ENCODE data around the gene PGM2L1. TPM values are rescaled to one million over a fixed set of nuclear protein-coding genes. Genes with fewer than 3 reads are reported as not detected.

Gene PGM2L1
- total RNA-seq (2016; rRNA removed; fragmentation: Illumina TruSeq; extraction: Trizol) (1.2 and 2.1 TPM in 2 replicates), polyA plus RNA-seq (2011; rRNA removed) (0.57 and 0.63 TPM in 2 replicates), polyA minus RNA-seq (2011; rRNA and poly(A)+ RNA removed; ENCODE audit: low replicate concordance) (1.3 and 2.3 TPM in 2 replicates), Bru-seq, nascent RNA (percentile 39 among the genes with signal in this experiment), BruChase-seq, experiment 1, labeled RNA remaining after a 6-hour chase (percentile 48 among the genes with signal in this experiment), BruChase-seq, experiment 2, labeled RNA remaining after a 2-hour chase (percentile 40 among the genes with signal in this experiment)
- 0.09 and 0.30 TPM in 2 replicates for total RNA-seq (2016; cell fraction: cytosol; rRNA removed; fragmentation: Illumina TruSeq; extraction: Trizol; ENCODE audit: low read depth)
- 1.2 and 2.2 TPM in 2 replicates for total RNA-seq (2016; cell fraction: insoluble cytoplasmic fraction; rRNA removed; fragmentation: Illumina TruSeq; extraction: Trizol)
- 0.41 and 0.46 TPM in 2 replicates for total RNA-seq (2016; cell fraction: membrane; rRNA removed; fragmentation: Illumina TruSeq; extraction: Trizol)
- total RNA-seq (2016; cell fraction: nucleus; rRNA removed; fragmentation: Illumina TruSeq; extraction: Trizol): 1.3 and 1.5 TPM in 2 replicates
- polyA plus RNA-seq (2011; cell fraction: cytosol; rRNA removed): 0.24 and 0.55 TPM in 2 replicates
- polyA plus RNA-seq (2011; cell fraction: nucleus; rRNA removed): 1.1 and 1.5 TPM in 2 replicates
- polyA plus RNA-seq (2012): 1.5 and 1.6 TPM in 2 replicates
- polyA plus RNA-seq (2016; cell fraction: cytosol; fragmentation: Illumina TruSeq; extraction: Trizol; ENCODE audit: low read depth): 0.05 TPM in 2 replicates
- 1.6 and 1.7 TPM in 2 replicates for polyA plus RNA-seq (2016; cell fraction: insoluble cytoplasmic fraction; fragmentation: Illumina TruSeq; extraction: Trizol; ENCODE audit: low read depth)
- 0.22 TPM in 2 replicates for polyA plus RNA-seq (2016; cell fraction: membrane; fragmentation: Illumina TruSeq; extraction: Trizol; ENCODE audit: low read depth)
- 0.63 and 1.1 TPM in 2 replicates for polyA plus RNA-seq (2016; cell fraction: nucleus; fragmentation: Illumina TruSeq; extraction: Trizol; ENCODE audit: insufficient read depth, low read depth)
- 1.1 and 1.6 TPM in 2 replicates for polyA minus RNA-seq (2011; cell fraction: cytosol; rRNA and poly(A)+ RNA removed)
- polyA minus RNA-seq (2011; cell fraction: nucleus; rRNA and poly(A)+ RNA removed): 2.5 and 3.2 TPM in 2 replicates
- long read RNA-seq, experiment 1, partial matches to known transcripts: 1 of 1 reads
- long read RNA-seq, experiment 1, other reads (novel, unspliced or antisense): 0 of 1 reads
- long read RNA-seq, experiment 2, partial matches to known transcripts: 0 of 5 reads
- long read RNA-seq, experiment 2, other reads (novel, unspliced or antisense): 5 of 5 reads

DNA sequence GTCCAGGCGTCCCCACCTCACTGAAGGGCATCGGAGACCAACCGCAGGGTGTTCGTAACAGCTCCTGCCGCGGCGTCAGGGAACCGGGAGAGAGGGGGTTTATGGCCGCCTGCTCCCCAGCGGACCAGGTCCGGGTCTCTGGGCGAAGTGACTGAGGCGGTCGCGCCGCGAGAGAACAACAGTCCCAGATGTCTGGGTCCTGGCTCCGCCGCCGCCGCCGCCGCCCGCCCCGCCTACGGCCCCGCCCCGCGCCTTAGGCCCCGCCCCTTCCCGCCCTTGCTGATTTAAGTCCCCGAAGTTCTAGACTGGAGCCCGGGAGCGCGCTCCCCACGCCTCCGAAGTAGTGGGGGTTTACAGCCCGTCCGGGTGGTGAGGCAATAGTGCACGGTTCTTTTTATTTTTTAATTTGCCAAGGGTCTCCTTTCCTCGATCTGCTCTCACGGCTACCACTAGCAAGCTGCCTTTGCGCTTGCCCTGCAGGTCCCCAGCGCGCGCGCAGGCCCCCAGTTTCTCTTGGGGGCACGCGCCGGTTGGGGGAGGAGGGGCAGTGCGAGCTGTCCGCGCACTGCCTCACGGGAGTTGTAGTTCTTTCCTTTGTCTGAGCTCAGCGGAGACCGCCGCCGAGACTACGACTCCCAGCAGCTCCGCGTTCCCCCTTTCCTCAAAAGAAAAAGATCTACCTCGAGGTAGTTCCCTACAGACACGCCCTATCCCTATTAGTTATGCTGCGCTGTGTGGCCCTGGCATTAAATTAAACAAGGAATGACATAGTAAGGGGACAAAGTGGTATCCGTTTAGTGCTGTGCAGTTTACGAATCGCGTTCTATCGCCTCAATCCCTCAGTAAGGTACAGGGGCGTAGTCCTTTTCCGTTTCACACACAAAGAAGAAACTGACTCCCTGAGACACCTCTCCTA, at the start of gene PGM2L1:
TSS of gene PGM2L1 (minus strand) at position 190 of the 916 bp plus-strand sequence. CDS start 272 bp downstream, outside the sequence.
- no TSS peak for BruUV-seq (replicated peaks)
- ATAC-seq (peak; percentile 93), DNase-seq (ENCODE audit: low spot score) (peak; percentile 86), FAIRE-seq (peak; percentile 79)
- Histone ChIP-seq H2AFZ (ENCODE audit: low read length) (peak within 1 kb of the TSS; percentile 99), H3K4me2 (ENCODE audit: low read depth, low read length) (peak within 1 kb of the TSS; percentile 95), H3K27ac (ENCODE audit: extremely low read length, insufficient read depth, low read length) (peak within 1 kb of the TSS; percentile 69), H3K79me2 (ENCODE audit: insufficient read depth, low read length) (no peaks in the 10 kb centered on the region), H3K9ac (ENCODE audit: insufficient read depth, low read depth, low read length) (peak within 1 kb of the TSS; percentile 62), H4K20me1 (ENCODE audit: insufficient read depth, low read length) (no peaks in the 10 kb centered on the region), H3K4me3 (replicated peaks in 1 of 3; ENCODE audit: insufficient read depth in 1 of 3, low read depth in 2 of 3, low read length in 3 of 3) (peak within 1 kb of the TSS; percentile 69 to 84 (median 71)), H3K27me3 (ENCODE audit: control insufficient read depth in 1 of 2, insufficient read depth in 2 of 2, low read length in 2 of 2) (no peaks in the 10 kb centered on the region; a peak in 1 of 5 replicates), H3K9me3 (ENCODE audit: low read length) (no peaks in the 10 kb centered on the region), H3K36me3 (replicated peaks in 1 of 2; ENCODE audit: control insufficient read depth in 1 of 2, insufficient read depth in 2 of 2, low read length in 2 of 2) (no peaks in the 10 kb centered on the region), H3K4me1 (ENCODE audit: insufficient read depth, low read length) (peaks cover 12% of the 10 kb centered on the region; the same call in 1 of the 2 replicates)
- in situ Hi-C loops (cut with HindIII; ENCODE audit: extremely low pct_ligation_motif_present, low pct_unique_long_range_greater_than_20kb): loop anchor here (10.0 kb wide), 1 partner anchor 46 kb away; no protein-coding TSS in a partner anchor
- ChIA-PET CTCF (ENCODE audit: low intra/inter-chr PET ratio, low total read pairs) (no interaction called here), POLR2A (interaction anchor here (1.1 kb wide), 1 partner anchor 95 kb away, joined by 8 read pairs; the partner anchor contains the start of gene LIPT2)
- intact Hi-C loops (cut with micrococcal nuclease; ENCODE audit: unreplicated experiment): no loop called here
- WGBS (ENCODE audit: low lambda C conversion rate): 2% methylated on average over 40 of the region's 71 CpGs
- no peak for TF ChIP-seq SP140L (CRISPR knock-in tag; IDR thresholded peaks at IDR 0.05; ENCODE audit: borderline replicate concordance)
- 0 out of 2 replicates have a peak, but pooled peaks have one; percentile 35 for TF ChIP-seq TOPORS (CRISPR knock-in tag; IDR thresholded peaks at IDR 0.05)
- TF ChIP-seq, protein P1, sequence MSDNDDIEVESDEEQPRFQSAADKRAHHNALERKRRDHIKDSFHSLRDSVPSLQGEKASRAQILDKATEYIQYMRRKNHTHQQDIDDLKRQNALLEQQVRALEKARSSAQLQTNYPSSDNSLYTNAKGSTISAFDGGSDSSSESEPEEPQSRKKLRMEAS (IDR thresholded peaks at IDR 0.05): peak; percentile 75; the same call in 1 of the 2 replicates
- TF ChIP-seq, protein P2, sequence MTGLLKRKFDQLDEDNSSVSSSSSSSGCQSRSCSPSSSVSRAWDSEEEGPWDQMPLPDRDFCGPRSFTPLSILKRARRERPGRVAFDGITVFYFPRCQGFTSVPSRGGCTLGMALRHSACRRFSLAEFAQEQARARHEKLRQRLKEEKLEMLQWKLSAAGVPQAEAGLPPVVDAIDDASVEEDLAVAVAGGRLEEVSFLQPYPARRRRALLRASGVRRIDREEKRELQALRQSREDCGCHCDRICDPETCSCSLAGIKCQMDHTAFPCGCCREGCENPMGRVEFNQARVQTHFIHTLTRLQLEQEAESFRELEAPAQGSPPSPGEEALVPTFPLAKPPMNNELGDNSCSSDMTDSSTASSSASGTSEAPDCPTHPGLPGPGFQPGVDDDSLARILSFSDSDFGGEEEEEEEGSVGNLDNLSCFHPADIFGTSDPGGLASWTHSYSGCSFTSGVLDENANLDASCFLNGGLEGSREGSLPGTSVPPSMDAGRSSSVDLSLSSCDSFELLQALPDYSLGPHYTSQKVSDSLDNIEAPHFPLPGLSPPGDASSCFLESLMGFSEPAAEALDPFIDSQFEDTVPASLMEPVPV (CRISPR knock-in tag; IDR thresholded peaks at IDR 0.05): peak; percentile 68
- TF ChIP-seq FOXA3 (CRISPR knock-in tag; IDR thresholded peaks at IDR 0.05): 0 out of 2 replicates have a peak, but pooled peaks have one; percentile 7
- TF ChIP-seq, protein P3, sequence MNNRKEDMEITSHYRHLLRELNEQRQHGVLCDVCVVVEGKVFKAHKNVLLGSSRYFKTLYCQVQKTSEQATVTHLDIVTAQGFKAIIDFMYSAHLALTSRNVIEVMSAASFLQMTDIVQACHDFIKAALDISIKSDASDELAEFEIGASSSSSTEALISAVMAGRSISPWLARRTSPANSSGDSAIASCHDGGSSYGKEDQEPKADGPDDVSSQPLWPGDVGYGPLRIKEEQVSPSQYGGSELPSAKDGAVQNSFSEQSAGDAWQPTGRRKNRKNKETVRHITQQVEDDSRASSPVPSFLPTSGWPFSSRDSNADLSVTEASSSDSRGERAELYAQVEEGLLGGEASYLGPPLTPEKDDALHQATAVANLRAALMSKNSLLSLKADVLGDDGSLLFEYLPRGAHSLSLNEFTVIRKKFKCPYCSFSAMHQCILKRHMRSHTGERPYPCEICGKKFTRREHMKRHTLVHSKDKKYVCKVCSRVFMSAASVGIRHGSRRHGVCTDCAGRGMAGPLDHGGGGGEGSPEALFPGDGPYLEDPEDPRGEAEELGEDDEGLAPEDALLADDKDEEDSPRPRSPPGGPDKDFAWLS (CRISPR knock-in tag; IDR thresholded peaks at IDR 0.05; ENCODE audit: borderline replicate concordance): 0 out of 2 replicates have a peak, but pooled peaks have one; percentile 14
- peak; percentile 30; the same call in 1 of the 2 replicates for TF ChIP-seq CREB1 (IDR thresholded peaks at IDR 0.05)
- TF ChIP-seq CREB1 (CRISPR knock-in tag; IDR thresholded peaks at IDR 0.05): peak; percentile 57; the same call in 1 of the 2 replicates
- no peak for TF ChIP-seq NR1H2 (CRISPR knock-in tag; IDR thresholded peaks at IDR 0.05; ENCODE audit: borderline replicate concordance, low read depth)
- peak; percentile 33; the same call in 1 of the 2 replicates for TF ChIP-seq CHD2 (IDR thresholded peaks at IDR 0.05; ENCODE audit: low read depth, low read length)
- TF ChIP-seq, protein P4, sequence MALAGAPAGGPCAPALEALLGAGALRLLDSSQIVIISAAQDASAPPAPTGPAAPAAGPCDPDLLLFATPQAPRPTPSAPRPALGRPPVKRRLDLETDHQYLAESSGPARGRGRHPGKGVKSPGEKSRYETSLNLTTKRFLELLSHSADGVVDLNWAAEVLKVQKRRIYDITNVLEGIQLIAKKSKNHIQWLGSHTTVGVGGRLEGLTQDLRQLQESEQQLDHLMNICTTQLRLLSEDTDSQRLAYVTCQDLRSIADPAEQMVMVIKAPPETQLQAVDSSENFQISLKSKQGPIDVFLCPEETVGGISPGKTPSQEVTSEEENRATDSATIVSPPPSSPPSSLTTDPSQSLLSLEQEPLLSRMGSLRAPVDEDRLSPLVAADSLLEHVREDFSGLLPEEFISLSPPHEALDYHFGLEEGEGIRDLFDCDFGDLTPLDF (CRISPR knock-in tag; IDR thresholded peaks at IDR 0.05): peak; percentile 49
- TF ChIP-seq TMF1 (CRISPR knock-in tag; IDR thresholded peaks at IDR 0.05; ENCODE audit: low read depth): peak; percentile 65; the same call in 1 of the 2 replicates
